HG03354 (cell line): ENCODE data around the gene MYO1G.
"Not testable (repeated sequence)": the region's sequence is repeated elsewhere in the genome, so short reads cannot be mapped to it uniquely, and the experiment has no call there.

Source experiments
- ATAC-seq: cut with Tn5 transposase; IDR thresholded peaks from one replicate; pipeline ENCODE4 v1.9.1; 2021; ENCODE audit warnings: mild to moderate bottlenecking; ENCODE audit not compliant: unreplicated experiment, poor library complexity, severe bottlenecking

Gene MYO1G

DNA sequence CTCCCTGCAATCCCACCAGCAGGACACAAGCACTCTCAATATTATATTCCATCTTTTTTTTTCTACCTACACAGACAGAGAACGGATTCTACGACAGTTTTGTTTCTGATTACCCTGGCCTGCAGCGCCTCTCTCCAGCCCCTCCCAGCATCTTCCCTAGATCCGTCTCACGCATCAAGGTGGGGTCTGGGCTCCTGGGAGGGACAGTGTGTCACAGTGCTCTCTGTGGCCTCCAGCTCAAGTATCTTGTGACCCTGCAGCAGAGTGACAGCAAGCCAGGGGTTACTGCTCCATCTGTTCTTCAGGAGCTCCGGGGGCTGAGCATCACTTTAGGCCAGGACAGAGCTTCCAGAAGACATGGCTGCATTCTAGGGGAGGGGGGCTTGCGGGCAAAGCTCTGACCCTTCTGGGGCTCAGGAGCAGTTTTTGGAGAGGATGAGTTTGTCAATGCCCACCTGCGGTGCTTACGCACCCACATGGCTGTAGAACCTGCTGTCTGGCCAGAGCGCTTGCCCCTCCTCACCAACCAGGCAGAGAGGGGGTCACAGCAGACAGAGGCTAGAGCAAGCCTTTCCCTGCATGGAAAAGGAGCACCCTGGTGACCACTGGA lies 22.6 kb downstream of the MYO1G start:
- no peak for ATAC-seq

DNA sequence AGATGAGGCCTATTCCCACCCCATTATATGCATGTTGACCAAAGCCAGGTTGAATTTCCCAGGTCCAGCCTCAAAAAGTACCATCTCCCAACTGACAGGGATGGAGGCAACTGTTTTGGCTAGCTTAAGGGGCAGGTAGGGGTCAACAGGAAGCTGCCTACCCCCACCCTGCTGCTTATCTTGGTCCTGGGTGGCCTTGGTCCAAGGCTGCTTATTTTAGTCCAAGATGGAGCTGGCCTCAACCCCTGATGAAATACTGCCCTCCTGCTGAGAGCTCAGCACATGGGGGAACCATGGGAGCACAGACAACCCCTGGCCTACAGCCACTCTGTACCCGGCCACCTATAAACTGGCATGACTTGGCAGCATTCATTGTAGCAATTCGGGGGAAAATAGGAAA lies 23.1 kb downstream of the MYO1G start:
- no peak for ATAC-seq

DNA sequence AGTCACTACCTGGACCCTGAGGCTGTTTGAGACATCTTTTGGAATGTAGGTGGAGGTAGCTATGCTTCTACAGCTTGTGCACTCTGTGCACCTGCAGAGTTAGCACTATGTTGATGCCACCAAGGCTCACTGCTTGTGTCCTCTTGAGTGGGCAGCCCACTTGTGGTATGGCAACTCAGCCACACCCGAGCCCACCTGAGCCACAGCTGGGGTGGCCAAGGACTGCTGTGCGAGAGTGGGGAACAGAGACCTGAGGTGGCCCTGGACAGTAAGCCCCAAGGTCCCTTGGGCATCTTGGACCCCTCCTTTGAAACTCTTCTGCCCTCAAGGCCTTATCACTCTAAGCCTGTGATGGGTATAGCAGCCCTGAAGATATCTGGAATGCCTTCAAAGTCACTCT lies 25.7 kb downstream of the MYO1G start:
- ATAC-seq: no peak

DNA sequence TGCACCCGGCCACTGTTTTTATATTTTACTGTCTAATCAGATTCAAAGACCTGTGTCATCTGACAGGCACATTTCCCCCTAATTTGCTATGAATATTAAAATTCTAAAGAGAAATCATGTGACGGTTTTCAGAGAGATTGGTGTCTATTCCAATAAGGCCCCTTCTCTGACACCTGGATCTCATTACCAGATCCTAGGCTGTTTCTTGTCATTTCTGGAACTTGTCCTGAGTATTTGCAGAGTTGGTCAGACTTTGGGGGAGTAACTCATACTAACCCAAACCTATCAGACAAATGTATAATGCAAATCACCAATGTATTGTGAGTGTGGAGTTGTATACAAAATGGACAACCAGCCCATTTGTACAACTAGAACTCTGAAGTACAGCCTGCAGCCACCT lies 29.5 kb downstream of the MYO1G start:
- no peak for ATAC-seq

DNA sequence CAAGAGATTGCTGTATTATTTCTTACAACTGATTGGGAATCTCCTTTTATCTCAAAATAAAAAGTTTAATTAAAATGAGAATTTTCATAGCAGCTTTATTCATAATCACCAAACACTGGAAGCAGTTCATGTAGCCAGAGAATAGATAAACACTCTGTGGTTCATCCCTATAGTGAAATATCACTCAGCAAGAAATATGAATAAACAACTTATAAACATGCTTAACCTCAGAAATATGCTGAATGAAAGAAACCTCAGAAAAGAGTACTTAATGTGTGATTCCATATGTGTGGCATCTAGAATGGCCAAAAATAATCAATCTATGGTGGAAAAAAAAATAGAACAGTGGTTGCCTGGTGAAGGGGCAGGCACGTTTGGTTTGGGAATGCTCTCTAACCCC lies 33.3 kb downstream of the MYO1G start:
- no peak for ATAC-seq

DNA sequence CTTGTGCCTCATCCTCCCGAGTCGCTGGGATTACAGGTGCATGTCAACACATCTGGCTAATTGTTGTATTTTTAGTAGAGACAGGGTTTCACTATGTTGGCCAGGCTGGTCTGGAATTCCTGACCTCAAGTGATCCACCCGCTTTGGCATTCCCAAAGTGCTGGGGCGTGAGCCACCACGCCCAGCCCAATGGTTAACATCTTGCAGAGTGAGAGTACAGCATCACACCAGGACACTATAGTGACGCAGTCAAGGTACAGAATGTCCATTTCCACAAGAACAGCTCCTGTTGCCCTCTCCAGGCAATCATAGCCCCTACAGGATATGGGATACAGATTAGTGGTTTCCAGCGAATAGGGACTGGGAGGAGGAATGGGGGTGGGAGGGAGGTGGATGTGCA lies 34.0 kb downstream of the MYO1G start:
- no peak for ATAC-seq

DNA sequence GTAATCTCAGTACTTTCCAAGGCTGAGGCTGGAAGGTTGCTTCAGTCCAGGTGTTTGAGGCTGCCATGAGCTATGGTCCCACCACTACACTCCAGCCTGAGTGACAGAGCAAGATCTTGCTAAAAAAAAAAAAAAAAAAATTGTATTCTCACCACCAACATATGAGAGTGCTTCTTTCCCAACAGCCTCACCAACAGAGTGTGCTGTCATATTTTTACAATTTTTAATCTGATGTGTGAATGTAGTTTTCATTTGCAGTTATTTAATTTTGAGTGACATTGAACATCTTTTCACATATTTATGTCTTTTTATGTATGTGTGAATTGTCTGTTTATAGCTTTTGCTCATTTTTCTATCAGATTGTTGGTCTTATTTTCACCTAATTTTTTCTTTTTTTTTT lies 35.2 kb downstream of the MYO1G start:
- no peak for ATAC-seq

DNA sequence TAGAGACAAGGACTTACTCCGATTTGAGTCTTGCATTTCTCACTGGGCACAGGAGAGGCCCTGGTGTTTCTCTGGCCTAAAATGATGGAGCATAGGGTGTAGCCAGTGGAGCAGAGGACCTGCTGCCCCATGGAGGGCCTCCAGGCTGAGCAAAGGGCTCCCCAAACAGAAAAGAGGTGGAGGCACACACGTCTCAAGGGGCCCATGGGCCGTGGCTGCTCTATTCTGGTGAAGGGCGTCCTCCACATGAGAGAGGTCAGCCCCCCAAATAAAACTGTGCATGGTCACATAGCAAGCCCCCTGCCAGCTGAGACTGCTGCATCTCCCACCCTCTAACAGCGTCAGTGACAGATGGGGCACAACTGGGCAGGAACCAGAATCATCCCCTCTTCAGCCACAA lies 41.4 kb downstream of the MYO1G start:
- no peak for ATAC-seq

DNA sequence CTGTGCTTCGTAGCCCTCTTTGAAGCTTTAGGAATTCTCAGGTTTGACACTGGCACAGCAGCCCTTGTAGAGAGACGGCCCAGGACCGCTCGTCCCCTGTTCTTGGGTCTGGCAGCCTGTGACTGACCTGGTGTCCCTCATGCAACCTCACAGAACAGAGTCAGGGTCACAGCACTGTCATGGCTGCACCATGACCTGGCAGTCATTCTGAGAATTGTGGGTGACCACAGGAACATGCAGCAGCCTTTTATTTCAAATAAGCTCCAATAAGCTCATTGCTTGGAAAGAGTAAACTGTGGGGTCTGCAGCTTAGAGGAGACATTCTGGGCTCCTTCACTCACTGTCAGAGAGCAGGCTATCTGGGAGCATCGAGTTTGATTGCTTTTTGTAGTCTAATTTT lies 42.5 kb downstream of the MYO1G start:
- ATAC-seq: no peak

DNA sequence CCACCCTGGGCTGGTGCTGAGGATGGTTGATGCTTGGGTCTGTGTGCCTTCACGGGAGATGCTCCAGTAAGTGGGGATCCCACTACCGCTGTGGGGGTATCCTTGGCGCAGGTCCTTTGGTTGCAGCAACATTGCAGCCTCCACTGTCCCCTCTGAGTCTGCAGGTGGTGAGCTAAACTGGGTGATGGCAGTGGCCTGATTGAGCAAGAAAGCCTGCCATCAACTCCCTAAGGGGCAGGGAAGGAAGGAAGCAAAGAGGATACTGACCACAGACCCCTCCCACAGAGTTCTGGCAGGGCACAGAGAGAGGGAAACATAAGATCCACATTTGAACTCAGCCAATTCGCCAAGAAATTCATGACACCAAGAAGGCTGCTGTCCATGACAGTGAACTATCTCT lies 43.2 kb downstream of the MYO1G start:
- no peak for ATAC-seq

DNA sequence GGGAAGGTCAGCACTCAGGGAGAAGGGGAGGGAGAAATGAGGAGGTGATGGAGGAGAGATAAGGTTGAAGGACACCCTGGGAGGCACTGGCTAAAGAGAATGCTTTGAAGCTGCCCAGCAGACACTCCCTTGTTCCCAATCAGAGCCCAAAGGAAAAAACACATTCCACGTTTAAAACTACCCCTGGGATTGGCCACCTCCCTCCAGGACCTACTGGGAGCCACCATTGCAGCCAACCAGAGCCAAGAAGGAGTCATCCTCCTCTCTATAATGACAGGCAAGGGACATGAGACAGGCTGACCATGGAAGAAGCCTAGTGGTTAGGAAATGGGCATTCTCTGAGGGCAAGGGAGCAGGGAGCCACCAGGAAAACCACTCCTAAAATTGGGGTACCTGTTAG lies 43.8 kb downstream of the MYO1G start:
- no peak for ATAC-seq

DNA sequence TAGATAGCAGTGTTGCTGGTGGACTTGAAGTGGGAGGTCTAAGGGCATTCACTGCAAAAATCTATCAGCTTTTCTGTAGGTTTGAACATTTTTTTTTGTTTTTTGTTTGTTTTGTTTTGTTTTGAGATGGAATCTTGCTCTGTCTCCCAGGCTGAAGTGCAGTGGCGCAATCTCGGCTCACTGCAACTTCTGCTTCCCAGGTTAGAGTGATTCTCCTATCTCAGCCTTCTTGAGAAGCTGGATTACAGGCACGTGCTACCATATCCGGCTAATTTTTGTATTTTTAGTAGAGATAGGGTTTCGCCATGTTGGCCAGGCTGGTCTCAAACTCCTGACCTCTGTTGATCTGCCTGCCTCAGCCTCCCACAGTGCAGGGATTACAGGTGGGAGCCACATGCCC lies 44.3 kb downstream of the MYO1G start:
- ATAC-seq: not testable (repeated sequence)

DNA sequence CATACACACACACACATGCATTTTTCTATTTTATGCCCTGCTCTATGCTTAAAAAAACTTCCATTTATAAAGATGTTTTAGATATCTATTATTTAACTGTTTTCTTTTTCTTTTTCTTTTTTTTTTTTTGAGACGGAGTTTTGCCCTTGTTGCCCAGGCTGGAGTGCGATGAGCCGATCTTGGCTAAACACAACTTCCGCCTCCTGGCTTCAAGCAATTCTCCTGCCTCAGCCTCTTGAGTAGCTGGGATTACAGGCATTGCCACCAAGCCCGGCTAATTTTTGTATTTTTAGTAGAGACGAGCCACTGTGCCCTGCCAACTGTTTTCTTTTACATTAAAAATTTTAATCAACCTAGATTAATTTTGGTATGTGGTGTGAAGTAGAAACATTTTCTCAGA lies 47.9 kb downstream of the MYO1G start:
- no peak for ATAC-seq

DNA sequence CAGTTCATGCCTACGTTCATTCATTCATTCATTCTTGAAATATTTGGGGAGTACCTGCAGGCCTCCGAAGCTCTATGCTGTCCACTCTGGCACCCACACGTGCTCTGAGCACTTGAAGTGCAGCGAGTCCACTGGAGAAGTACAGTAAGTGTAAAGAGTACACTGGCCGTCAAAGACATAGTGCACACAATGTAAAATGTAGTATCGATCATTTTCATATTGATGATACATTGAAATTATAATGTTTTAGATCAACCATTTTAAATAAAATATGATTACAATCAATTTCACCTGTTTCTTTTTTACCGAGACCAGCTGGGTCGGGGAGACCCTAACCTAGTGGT lies 56.5 kb downstream of the MYO1G start:
- no peak for ATAC-seq

DNA sequence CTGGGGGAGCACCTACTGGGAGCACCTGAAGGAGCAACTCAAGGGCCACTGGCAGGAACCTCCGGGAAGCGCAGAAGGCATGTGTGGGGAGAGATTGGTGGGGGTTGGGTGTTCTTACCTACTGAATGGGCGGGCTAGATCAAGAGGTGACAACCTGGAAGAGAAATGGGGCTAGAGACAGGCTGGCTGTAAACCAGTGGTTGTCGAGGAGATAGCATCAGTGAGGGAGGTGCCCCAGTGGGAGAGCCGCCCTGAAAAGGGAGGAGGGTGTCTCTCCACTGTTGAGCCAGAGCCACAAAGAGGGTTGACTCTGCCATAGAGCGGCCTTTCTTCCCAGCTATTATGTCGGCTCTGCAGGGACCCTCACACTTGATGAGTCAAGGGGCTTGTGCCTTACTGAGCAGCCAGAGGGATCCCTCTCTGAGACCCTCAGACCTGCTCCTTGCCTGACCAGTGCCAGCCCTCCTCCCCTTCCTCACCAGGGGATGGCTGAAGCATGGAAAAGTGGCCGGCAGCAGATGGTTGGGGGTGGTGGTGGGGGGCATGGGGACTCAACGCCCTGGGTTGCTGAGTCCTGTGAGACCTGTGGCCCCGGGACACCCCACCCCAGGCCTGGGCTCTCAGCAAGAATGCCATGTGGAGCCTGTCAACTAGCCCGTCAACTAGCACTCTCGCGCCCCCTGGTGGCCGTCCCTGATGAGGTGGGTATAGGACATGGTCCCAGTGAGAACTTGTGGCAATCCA lies 57.0 kb downstream of the MYO1G start:
- ATAC-seq: peak; percentile 84

DNA sequence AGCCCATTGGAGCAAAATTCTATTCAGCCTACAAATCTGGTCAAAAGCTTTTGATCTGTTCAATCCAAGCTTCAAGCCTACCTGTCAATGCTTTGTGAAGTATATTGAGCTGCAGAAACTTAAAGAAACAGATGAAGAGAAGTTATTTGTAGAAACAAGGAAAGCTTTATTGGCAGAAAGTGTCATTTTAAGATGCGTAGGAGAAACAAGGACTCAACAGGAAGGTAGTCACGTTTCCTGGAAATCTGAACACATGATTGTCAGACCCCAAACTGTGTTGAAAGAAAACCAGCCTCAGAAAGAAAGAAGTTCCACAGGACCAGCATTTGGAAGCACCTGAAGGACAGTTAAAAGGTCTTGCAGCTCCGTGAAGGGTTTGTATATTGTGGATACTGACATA lies 58.7 kb downstream of the MYO1G start:
- no peak for ATAC-seq

DNA sequence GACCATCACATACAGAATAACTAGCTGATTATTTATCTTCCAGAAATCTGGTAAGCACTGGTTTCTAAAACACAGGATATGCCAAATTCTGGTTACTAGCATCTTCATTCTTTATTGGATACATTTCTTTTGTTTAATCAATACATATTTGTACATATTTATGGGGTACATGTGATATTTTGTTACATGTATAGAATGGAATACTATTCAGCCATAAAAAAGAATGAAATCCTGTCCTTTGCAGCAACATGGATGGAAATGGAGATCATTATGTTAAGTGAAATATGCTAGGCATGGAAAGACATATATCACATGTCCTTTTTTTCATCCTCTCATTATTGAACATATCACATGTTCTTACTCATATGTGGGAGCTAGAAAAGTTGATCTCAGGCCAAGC lies 60.8 kb downstream of the MYO1G start:
- no peak for ATAC-seq

DNA sequence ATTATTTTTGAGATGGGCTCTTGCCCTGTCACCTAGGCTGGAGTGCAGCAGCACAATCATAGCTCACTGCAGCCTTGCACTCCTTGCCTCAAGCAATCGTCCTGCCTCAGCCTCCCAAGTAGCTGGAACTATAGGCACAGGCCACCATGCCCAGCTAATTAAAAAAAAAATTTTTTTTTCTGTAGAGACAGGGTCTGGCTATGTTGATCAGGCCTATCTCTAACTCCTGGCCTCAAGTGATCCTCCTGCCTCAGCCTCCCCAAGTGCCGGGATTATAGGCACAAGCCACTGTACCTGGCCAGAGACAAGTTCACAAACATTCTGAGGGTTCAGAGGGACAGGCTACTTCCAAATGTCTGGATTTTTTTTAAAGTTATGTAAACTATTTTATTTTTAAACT lies 61.4 kb downstream of the MYO1G start:
- ATAC-seq: no peak

DNA sequence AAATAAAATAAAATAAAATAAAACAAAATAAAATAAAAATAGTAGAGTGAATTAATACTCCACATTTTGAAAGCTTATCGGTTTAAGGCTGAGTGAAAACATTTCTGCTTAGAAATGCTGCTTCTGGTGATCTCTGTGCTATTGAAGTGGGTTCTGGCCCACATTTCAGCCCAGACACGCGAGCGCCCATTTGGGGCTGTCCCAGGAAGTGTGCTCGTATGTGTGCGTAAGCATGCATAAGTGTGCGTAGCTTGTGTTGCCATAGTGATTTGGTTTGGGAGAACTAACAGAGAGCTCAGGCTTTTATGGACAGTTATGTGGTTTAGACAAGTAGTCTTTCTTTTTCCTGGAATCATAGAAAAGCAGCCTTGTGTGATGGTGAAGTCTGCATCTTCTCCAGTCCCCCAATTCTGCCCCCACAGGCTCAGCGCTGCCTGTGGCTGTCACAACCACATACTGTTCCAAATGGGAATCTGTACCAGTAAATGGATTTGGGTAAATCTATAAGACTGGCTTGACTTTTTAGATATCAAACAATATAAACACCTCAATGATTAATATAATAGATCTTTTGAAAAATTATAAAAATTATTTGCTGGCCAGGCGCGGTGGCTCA lies 63.7 kb downstream of the MYO1G start:
- peak; percentile 61 for ATAC-seq

DNA sequence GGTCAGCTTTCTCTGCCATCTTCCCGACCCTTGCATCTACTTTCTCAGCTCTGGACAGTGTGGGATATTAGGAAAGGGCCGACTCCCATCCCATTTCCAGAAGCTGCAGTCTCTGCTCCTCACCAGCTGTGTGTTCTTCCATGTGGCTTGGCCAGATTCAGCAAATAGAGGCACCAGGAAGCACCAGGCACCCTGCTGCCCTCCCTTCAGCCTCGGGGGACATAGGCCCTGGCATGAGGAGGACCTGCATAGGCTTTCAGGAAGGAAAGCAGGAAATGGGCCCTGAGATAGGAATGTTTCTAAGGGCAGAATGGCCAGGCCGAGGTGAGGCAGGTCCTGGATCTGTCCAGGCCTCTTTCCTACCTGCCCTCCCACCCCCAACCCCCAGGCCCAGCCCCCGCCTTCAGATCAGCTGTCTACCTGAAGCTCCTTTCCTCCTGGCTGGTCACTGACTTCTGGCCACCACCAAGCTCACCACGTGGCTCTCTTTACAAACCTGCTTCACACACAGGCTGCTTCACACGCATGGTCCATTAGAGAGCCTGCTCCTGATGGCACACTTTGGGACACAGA lies 66.0 kb downstream of the MYO1G start:
- no peak for ATAC-seq
